GM21619 (cell line): ENCODE measurements around the gene SMAGP.
A peak's percentile ranks its signal among the peaks of the same experiment; 100 is the strongest.
"Not testable (repeated sequence)": the region's sequence is repeated elsewhere in the genome, so short reads cannot be mapped to it uniquely, and the experiment has no call there.

Experiments used
- ATAC-seq: cut with Tn5 transposase; IDR thresholded peaks from one replicate; pipeline ENCODE4 v1.9.1; 2021; ENCODE audit not compliant: unreplicated experiment

The SMAGP gene, protein sequence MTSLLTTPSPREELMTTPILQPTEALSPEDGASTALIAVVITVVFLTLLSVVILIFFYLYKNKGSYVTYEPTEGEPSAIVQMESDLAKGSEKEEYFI

DNA sequence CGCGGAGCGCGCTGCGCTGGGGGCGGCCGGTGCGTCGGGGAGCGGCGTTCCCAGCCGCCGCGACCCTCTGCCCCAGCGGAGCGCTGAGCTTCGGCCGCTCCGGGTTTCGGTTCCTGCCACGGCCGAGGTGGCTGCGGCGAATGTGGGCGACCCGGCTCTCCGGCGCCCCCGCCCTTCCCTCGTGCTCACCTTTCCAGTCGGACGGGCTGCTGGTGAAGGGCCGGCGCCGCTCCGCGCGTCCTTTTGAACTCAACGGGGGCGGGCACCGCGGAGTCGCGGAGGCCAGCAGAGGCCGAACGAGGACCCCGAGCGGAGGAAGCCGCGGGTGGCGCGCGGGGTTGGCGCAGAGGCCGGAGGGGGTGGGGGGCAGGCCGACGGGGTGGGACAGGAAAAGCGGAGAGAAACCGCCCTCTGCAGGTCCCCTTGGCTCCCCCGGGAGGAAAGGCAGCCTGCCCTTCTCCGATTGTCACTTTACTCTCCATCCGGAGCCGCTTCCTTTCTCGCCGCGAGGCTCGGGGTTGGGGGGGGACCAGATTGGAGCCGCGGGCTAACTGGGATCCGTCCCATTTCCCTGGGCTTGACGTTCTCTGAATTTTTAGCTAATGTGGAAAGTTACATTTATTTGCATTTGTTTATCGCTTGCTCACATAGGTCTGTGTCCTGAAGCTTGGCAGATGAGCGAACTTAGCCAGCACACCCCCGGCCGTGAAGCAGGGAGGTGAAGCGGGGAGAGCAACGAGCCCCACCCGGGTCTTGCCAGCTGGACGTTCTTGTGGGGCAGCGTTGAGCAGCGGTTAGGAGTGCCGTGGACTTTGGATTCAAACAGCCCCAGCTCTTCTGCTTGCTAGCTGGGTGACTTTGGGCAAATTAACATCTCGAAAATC is at the start of gene SMAGP:
Gene SMAGP (minus strand): TSS at position 349 of the 884 bp plus-strand sequence. CDS start 1,137 bp downstream, outside the sequence.
- ATAC-seq: peak; percentile 58

DNA sequence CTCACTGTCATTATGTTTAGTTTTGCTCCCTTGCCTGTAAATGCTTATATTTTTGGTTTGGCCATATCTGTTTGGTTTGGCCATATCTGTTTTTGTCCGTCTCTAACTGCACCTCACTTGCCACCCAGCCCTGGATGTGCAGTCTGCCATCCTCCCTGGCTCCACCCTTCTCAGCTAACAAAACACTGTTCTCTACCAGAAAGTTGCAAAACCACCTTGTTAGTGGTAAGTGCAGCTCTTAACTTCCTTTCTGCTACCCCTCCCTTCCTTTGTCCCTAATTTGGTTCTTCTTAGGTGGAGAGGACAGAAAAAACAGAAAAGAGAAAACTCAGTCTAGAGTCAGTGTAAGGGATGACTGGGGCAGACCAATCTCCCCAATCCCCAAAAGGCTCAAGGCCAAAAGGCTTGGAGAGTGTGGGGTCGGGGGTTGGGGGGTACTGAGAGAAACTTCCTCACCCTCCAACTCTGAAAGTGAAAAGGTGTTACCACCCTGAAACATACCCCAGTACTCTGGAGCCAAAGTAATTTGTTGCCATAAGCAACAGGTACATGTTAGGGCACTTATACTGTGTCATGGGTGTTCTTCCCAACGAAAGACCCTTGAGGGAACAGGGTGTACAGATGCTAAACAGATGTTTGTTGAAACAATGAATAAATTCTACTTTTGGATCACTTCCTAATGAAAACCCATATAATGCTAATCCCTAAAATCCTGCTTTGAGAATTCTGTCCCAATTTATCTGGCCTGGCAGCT is 48.8 kb upstream of the SMAGP start:
- ATAC-seq: no peak

DNA sequence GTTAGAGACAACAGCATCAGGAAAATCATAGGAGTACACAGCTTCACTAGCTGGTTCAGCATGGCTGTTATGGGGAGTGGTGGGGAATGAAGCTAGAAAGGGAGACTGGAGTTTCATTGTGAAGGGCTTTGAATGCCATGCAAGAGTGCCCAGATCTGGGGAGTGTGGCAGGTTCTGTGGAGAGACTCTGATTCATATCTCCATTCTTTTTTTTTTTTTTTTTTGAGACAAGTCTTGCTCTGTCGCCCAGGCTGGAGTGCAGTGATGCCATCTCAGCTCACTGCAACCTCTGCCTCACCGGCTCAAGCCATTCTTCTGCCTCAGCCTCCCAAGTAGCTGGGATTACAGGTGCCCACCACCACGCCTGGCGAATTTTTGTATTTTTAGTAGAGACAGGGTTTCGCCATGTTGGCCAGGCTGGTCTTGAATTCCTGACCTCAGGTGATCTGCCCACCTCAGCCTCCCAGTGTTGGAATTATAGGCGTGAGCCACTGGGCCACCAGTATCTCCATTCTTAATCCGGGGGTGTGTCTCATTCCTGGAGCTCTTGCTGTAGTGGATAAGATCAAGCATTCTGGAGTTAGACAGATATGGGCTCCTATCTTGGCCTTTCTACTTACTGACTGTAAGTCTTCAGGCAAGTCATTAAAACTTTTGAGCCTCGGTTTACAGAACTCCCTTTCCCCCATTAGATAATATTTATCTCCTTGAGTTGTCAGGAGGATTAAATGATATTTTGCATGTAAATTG is 48.0 kb upstream of the SMAGP start:
- not testable (repeated sequence) for ATAC-seq

DNA sequence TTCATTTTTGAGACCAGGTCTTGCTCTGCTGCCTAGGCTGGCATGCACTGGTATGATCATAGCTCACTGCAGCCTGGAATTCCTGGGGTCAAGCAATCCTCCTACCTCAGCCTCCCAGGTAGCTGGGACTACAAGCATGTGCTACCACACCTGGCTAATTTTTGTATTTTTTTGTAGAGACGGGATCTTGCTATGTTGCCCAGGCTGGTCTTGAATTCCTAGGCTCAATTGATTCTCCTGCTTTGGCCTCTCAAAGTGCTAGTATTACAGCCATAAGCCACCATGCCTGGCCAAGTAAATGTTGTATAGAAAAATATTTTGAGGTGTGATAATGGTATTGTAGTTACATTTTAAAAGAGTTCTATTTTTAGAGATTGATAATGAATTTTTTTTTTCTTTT is 41.2 kb upstream of the SMAGP start:
- no peak for ATAC-seq

DNA sequence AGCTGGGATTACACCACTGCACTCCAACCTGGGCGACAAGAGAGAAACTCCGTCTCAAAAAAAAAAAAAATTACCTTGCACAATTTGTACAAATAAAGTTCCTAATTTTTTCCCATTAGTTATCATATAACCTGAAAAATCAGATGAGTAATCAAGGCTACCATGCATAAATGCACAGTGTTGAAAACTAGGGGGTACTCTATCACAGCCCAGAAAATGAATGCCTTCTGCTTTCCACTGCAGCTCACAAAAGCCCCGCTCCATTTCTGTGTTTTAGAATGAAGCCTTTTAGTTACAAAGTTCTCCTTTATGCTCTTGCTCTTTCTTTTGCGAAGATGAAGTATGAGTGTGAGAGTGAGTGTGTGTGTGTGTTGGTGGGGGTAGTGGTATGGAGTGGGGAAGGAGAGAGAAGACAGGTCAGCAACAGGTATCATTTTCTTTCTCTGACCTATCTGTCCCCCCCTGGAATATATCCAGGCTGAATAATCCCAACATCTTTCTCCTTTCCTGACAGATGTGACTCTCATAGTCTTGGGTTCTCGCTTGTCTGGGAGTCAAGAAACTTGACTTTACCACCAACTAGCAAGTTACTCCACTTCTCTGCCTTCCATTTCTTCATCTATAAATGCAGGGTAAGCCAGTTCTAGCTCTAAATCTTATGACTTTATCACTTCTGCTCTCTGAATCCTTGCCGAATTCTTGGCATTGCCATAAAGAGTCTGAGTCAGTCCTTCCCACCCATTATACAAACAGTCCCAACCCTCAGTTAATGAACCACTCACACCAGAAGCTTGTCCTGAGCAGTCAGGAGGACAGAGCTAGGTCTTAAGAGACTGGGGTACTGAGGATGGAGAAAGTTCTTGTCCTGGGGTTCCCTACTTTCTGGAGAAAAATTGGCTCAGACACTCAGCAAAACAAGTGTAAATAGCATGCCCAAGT is 37.7 kb upstream of the SMAGP start:
- ATAC-seq: no peak

DNA sequence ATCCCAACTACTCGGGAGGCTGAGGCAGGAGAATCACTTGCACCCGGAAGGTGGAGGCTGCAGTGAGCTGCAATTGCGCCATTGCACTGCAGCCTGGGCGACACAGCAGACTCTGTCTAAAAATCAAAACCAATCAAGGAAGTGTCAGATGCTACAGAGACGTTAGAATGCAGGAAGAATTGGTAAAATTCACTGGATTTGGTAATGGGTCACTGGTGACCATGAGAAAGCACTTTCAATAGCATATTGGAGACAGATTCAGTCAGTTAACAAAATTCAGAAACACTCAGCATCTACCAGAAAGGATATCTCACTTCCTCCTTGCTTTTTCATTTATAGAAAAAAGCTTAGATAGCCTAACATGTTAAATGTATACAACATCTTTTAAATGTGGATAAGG is 36.3 kb upstream of the SMAGP start:
- no peak for ATAC-seq

DNA sequence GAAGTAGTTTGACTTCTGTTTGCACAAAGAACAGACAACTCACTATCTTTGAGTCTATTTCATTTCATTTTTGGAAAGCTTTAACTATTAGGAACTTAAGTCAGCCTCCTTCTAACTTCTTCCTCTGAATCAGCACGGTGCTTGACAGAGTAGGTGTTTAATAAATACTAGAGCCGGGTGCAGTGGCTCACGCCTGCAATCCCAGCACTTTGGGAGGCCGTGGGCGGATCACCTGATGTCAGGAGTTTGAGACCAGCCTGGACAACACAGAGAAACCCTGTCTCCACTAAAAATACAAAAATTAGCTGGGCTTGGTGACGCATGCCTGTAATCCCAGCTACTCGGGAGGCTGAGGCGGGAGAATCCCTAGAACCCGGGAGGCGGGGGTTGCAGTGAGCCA is 30.6 kb upstream of the SMAGP start:
- not testable (repeated sequence) for ATAC-seq

DNA sequence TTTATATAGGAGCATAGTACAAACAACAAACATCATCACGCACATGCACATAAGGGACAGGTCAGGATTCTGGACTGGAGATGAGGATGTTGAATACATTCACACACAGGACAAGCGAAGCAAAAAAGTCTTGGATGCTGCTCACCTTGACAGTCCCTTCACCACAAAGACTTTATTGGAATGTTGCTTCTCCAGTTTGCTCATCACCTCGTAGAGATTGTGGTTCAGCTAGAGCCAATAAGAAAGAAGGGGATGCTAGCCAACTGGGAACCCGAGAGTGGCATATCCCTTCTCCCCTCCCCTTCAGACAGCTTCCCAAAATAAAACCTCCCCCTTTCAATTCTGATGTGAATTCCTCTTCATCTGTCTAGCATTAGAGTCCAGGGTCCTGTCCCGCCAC is 25.4 kb upstream of the SMAGP start:
- ATAC-seq: no peak

DNA sequence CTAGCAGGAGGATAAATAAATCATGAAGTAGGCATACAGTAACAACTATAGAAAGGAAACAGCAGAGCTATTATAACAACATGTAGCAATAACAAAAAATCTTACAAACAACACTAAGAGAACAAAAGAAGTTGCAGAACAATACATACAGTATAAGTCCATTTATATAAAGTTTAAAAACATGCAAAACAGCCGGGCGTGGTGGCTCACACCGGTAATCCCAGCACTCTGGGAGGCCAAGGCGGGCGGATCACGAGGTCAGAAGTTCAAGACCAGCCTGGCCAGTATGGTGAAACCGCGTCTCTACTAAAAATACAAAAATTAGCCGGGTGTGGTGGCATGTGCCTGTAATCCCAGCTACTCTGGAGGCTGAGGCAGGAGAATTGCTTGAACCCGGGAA is 23.9 kb upstream of the SMAGP start:
- ATAC-seq: not testable (repeated sequence)

DNA sequence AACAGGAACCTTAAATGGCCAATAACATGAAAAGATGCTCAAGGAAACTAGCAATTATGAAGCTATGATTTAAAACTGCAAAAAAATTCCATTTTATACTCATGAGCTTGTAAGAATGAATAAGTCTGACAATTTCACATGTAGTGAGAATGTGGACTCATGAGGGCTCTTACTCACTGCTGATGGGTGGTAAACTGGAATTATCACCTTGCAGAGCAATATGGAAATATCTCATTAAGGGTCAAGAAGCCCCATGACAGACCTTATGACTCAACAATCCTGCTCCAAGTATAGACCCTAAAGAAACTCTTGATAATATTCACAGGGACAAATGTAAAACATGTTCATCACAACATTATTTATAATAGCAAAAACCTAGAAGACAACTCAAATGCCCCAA is 23.5 kb upstream of the SMAGP start:
- no peak for ATAC-seq

DNA sequence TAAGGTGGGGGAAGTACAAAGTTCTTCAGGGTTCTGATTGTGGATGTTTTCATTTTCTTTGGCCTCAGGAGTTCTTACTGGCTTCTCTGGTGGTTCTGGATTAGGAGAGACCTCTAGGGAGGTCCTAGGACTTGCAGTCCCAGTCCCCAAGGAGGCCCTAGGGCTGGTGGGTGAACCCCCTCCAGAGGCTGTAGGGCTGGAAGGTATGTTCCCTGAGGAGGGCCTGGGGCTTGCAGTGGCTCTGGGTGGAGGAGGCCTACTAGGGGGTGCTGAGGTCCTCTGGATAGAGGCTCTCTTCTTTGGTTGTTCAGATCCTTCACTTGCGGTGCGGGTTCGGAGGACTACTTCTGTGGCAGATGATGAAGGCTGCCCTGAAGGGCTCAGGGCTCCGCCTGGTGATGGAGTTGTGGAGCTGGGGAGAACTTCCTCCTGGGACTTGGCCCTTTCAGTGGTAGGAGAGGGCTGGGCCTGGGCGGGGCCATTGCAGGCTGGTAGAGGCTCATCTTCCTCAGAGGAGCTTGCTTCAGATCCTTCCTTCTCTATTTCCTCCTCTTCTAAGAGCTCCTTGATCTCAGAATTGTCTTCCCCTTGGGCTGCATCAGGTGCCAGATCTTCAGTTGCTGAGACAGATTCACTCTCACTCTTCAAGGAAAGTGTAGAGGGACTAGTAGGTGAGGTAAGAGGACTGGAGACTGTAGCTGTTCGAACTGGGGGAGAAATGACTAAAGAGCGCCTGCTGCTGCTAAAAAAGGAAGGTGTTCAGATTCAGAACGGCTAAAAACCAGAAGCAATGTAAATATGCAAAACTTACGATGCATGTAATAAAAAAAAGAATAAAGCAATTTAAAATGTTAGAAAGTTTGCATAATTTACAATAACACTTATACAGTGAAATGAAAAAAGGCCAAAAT is 21.6 kb upstream of the SMAGP start:
- ATAC-seq: not testable (repeated sequence)

DNA sequence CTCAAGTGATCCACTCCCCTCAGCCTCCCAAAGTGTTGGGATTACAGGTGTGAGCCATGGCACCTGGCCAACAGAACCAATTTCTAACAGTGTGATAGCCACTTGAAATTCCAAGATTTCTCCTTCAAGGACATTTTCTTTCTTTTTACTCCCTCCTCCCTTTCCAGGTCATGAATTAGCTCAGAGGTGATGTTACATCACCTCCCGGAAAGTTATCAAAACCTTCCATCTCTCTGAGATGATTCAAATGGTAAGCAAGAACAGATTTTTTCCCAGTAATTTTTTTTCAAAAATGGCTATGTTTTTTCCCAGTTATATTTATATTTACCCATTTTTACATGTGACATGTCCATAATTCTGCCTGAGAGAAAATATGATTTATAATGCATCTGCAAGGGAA is 15.6 kb upstream of the SMAGP start:
- no peak for ATAC-seq

DNA sequence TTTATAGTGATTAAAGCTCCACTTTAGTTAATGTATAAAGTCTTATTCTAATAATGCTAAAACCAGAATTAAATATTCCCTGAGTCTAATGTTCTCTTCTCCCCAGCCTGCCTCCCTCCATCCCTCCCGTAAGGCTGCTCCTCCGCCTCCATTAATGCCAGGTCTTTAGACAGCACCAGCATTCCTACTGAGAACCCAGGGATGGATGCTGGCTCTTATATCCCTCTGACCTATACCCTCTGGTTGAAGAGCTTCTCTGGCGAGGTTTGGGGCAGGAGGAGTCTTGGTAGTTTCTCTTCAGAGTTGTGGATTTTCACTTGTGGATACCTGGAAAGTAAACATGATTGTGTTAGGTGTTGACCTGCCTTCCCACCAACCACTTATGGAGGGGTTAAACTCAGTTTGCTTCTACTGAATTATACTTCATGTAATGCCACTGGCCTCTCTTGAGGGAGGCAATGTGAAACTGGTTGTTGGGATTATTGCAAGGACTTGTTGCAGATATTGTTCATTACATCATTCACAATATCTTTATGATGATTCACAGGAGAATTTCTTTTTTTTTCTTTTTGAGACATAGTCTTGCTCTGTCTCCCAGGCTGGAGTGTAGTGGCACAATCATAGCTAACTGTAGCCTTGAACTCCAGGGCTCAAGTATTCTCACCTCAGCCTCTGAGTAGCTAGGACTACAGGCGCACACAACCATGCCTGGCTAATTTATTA is 11.1 kb upstream of the SMAGP start:
- ATAC-seq: no peak

DNA sequence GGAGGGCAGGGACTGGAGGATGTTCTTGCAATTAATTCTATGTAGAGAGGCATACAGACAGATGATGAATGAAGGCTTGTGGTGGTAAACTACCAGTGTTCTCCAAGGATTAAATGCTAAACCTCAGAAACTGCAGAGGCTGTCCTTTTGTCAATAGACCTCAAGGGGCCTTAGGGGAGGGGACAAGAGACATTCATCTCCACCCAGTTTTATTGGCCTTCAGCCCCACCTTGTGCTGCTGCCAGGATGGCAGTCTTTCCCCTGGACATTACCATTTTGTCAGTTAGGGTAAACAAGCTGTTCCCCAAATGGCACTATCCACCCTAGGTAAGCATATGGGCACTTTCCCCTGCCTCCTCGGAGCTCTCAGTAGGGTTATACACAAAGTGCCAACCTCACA is 4.9 kb upstream of the SMAGP start:
- ATAC-seq: no peak

DNA sequence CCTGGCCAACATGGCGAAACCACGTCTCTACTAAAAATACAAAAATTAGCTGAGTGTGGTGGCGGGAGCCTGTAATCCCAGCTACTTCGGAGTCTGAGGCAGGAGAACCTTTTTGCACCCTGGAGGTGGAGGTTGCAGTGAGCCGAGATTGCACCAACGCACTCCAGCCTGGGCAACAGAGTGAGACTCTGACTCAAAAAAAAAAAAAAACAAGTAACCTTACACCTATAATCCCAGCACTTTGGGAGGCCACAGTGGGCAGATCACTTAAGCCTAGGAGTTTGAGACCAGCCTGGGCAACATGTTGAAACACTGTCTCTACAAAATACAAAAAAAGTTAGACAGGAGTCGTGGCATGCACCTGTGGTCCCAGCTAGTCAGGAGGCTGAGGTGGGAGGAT is 2.6 kb upstream of the SMAGP start:
- ATAC-seq: not testable (repeated sequence)

DNA sequence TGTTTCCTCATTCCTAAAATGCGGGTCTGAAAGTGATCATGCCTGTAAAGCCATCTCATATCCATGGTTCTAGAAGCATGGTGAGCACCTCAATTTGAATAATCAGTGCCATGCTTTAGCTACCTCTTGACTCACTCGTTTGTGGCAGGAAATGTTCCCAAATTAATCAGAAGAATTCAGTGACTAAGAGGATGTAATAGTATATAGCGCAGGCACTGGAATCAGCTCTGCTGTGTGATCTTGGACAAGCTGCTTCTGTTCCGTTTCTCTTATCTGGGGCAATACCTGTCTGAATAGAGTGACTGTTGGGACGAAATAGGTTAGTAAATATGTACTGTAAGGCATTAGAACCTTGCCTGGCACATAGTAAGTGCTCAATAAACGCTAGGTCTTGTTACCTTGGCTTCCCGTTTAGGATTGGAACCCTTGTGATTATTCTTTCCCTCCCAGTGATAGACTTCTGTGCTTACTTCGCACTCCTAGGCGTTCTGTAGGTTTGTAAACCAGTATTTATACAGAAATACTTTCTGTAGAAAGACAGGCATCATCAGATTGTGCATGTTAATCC is 820 bp upstream of the SMAGP start:
- ATAC-seq: no peak

DNA sequence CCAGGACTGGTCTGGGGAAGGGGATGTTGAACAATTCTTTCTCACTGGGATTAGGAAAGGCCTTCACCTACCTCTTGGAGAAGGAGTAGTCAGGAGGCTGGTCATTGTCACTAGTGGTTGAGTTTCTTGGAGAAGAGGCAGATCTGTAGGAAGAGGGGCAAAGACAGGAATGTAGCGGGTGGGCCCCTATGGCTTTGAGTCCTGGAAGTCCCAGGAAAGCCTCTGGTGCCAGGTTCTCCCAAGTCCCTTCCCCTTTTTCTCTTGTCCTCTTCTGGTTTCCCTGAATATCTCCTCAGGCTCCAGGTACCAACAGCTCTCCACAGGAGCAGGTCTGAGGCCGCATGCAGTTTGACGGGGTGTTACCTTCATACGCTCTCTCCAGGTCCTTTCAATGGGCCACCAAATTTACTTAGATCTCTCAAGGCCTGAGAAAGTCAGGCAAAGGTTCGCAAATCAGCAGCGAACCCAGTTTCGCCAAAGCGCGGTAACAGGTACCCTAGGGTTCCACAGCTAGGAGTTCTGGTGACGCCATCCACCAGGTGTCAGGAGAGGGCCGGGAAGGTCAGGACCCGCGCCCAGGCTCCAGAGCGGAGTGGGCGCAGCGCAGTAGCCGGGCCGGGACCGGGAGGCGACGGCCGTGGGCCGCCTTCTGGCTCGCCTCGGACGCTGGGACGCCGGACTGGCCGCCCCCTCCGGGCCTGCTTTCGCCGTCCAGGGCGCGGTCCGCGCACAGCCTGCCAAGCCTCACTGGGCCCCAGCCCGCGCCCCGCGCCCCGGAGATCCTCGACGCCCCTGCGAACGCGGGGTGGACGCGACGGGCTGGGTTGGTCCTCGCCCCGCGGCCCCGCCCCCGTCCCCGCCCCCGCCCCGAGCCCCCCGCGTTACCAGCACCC is 795 bp downstream of the SMAGP start:
- peak; percentile 49 for ATAC-seq
